ENCODE results near the gene TSPAN7. TPM values are rescaled to one million over a fixed set of nuclear protein-coding genes. Genes with fewer than 3 reads are reported as not detected.

TSPAN7 gene
- total RNA-seq, 1 donor from 2014 or later: 122 TPM

GRCh38 chrX:38654302-38654701 is 93.0 kb downstream of the TSPAN7 start:
- intact Hi-C loops (cut with DNase I): no loop called here
- Histone ChIP-seq H3K4me1 (no peaks in the 10 kb centered on the region), H3K9me3 (no peaks in the 10 kb centered on the region), H3K27me3 (no peaks in the 10 kb centered on the region), H3K27ac (no peak overlapping the region), H3K36me3 (no peaks in the 10 kb centered on the region), H3K4me3 (no peak overlapping the region)
- TF ChIP-seq CTCF (IDR thresholded peaks at IDR 0.05): peak in 2 of 3 experiments; percentile 24 to 37
- no peak for DNase-seq (ENCODE audit: low spot score in 2 of 2)

GRCh38 chrX:38656350-38656915 is 95.1 kb downstream of the TSPAN7 start:
- no peak overlapping the region for H3K4me3 ChIP-seq
- no peaks in the 10 kb centered on the region for H3K36me3 ChIP-seq
- no peaks in the 10 kb centered on the region for H3K4me1 ChIP-seq
- H3K27ac ChIP-seq: no peak overlapping the region
- TF ChIP-seq CTCF (IDR thresholded peaks at IDR 0.05): no peak
- intact Hi-C loops (cut with DNase I): no loop called here
- no peaks in the 10 kb centered on the region for H3K27me3 ChIP-seq
- no peak for DNase-seq (ENCODE audit: low spot score in 2 of 2)
- H3K9me3 ChIP-seq: no peaks in the 10 kb centered on the region

- H3K9me3 ChIP-seq: no peaks in the 10 kb centered on the region
- H3K27ac ChIP-seq: no peak overlapping the region
- H3K4me1 ChIP-seq: no peaks in the 10 kb centered on the region
- no peaks in the 10 kb centered on the region for H3K36me3 ChIP-seq
- H3K27me3 ChIP-seq: no peaks in the 10 kb centered on the region
- intact Hi-C loops (cut with DNase I): no loop called here
- no peak for DNase-seq (ENCODE audit: low spot score in 2 of 2)
- H3K4me3 ChIP-seq: no peak overlapping the region
- no peak for TF ChIP-seq CTCF (IDR thresholded peaks at IDR 0.05)
Observed at GRCh38 chrX:38657562-38657961, 96.2 kb downstream of the TSPAN7 start.

GRCh38 chrX:38660395-38661102 is 99.2 kb downstream of the TSPAN7 start:
- Histone ChIP-seq H3K9me3 (no peaks in the 10 kb centered on the region), H3K4me1 (no peaks in the 10 kb centered on the region), H3K4me3 (no peak overlapping the region), H3K27ac (no peak overlapping the region), H3K36me3 (no peaks in the 10 kb centered on the region), H3K27me3 (no peaks in the 10 kb centered on the region)
- TF ChIP-seq CTCF (IDR thresholded peaks at IDR 0.05): no peak
- DNase-seq (ENCODE audit: low spot score in 2 of 2): no peak
- intact Hi-C loops (cut with DNase I): no loop called here

- H3K36me3 ChIP-seq: no peaks in the 10 kb centered on the region
- intact Hi-C loops (cut with DNase I): no loop called here
- TF ChIP-seq CTCF (IDR thresholded peaks at IDR 0.05): no peak
- no peaks in the 10 kb centered on the region for H3K4me1 ChIP-seq
- DNase-seq (ENCODE audit: low spot score in 2 of 2): no peak
- no peaks in the 10 kb centered on the region for H3K27me3 ChIP-seq
- H3K9me3 ChIP-seq: no peaks in the 10 kb centered on the region
- H3K4me3 ChIP-seq: no peak overlapping the region
- H3K27ac ChIP-seq: no peak overlapping the region
Observed at GRCh38 chrX:38661103-38661441, 99.7 kb downstream of the TSPAN7 start.
